ENCODE results near the gene FAM83E. TPM values are rescaled to one million over a fixed set of nuclear protein-coding genes. Genes with fewer than 3 reads are reported as not detected.

The FAM83E gene
- total RNA-seq, 1 experiment from 2014 or later, result 12.3 TPM

GRCh38 chr19:48629599-48630295 lies 14.9 kb upstream of the FAM83E start:
- DNase-seq, result no peak
- Histone ChIP-seq H3K9me2 (ENCODE audit: insufficient read depth) (no peaks in the 10 kb centered on the region), H3K36me3 (ENCODE audit: low read depth) (no peaks in the 10 kb centered on the region; the same call in 1 of the 2 replicates), H3K79me2 (ENCODE audit: low read depth) (no peaks in the 10 kb centered on the region; the same call in 1 of the 2 replicates), H3K27ac (no peak overlapping the region), H3K27me3 (ENCODE audit: insufficient read depth, low read depth) (no peaks in the 10 kb centered on the region), H4K20me1 (ENCODE audit: insufficient read depth) (no peaks in the 10 kb centered on the region), H2AFZ (no peak overlapping the region), H3F3A (ENCODE audit: insufficient read depth, low read depth) (peaks cover 77% of the 10 kb centered on the region), H3K9me3 (ENCODE audit: insufficient read depth, low read depth) (no peaks in the 10 kb centered on the region), H3K4me3 (no peak overlapping the region), H3K4me2 (no peak overlapping the region), H3K4me1 (replicated peaks; ENCODE audit: insufficient read depth) (peaks cover 39% of the 10 kb centered on the region)
- ChIA-PET POLR2A (ENCODE audit: unreplicated experiment) (interaction anchor here (0.5 kb wide), 1 partner anchor 11 kb away, joined by 9 read pairs; no protein-coding TSS in a partner anchor), CTCF (no interaction called here)
- intact Hi-C loops (cut with micrococcal nuclease; ENCODE audit: unreplicated experiment), result no loop called here
- no TSS peak for BruUV-seq (replicated peaks)
- TF ChIP-seq EZH2 (IDR thresholded peaks at IDR 0.05; ENCODE audit: low read depth) (no peak), CTCF (conservative IDR thresholded peaks at IDR 0.05) (no peak)

- Histone ChIP-seq H3K27me3 (ENCODE audit: insufficient read depth, low read depth) (no peaks in the 10 kb centered on the region), H3K4me2 (no peak overlapping the region), H3K79me2 (ENCODE audit: low read depth) (no peaks in the 10 kb centered on the region; the same call in 1 of the 2 replicates), H3K27ac (no peak overlapping the region), H3K4me3 (no peak overlapping the region), H3K9me2 (ENCODE audit: insufficient read depth) (no peaks in the 10 kb centered on the region), H3K4me1 (replicated peaks; ENCODE audit: insufficient read depth) (peaks cover 36% of the 10 kb centered on the region), H2AFZ (no peak overlapping the region), H4K20me1 (ENCODE audit: insufficient read depth) (no peaks in the 10 kb centered on the region), H3F3A (ENCODE audit: insufficient read depth, low read depth) (peaks cover 76% of the 10 kb centered on the region), H3K9me3 (ENCODE audit: insufficient read depth, low read depth) (no peaks in the 10 kb centered on the region), H3K36me3 (ENCODE audit: low read depth) (no peaks in the 10 kb centered on the region; the same call in 1 of the 2 replicates)
- POLR2A ChIA-PET (ENCODE audit: unreplicated experiment), result interaction anchor here (0.6 kb wide), 1 partner anchor 278 kb away, joined by 5 read pairs; no protein-coding TSS in a partner anchor
- BruUV-seq (replicated peaks), result no TSS peak
- CTCF ChIA-PET, result no interaction called here
- intact Hi-C loops (cut with micrococcal nuclease; ENCODE audit: unreplicated experiment), result no loop called here
- TF ChIP-seq EZH2 (IDR thresholded peaks at IDR 0.05; ENCODE audit: low read depth) (no peak), CTCF (conservative IDR thresholded peaks at IDR 0.05) (no peak)
- DNase-seq, result no peak
These were observed 14.4 kb upstream of the FAM83E start for GRCh38 chr19:48629297-48629598.

- BruUV-seq (replicated peaks), result no TSS peak
- peak overlapping the region; percentile 81; the same call in 1 of the 2 replicates for H3K27ac ChIP-seq
- H3K9me2 ChIP-seq (ENCODE audit: insufficient read depth), result no peaks in the 10 kb centered on the region
- H3K9me3 ChIP-seq (ENCODE audit: insufficient read depth, low read depth), result no peaks in the 10 kb centered on the region
- no peak overlapping the region for H3K4me3 ChIP-seq
- H3K36me3 ChIP-seq (ENCODE audit: low read depth), result no peaks in the 10 kb centered on the region; the same call in 1 of the 2 replicates
- no peaks in the 10 kb centered on the region; the same call in 1 of the 2 replicates for H3K79me2 ChIP-seq (ENCODE audit: low read depth)
- no peak for DNase-seq
- no peaks in the 10 kb centered on the region for H4K20me1 ChIP-seq (ENCODE audit: insufficient read depth)
- H3K4me1 ChIP-seq (replicated peaks; ENCODE audit: insufficient read depth), result peaks cover 31% of the 10 kb centered on the region
- H3F3A ChIP-seq (ENCODE audit: insufficient read depth, low read depth), result peaks cover 72% of the 10 kb centered on the region
- no peak overlapping the region for H2AFZ ChIP-seq
- H3K4me2 ChIP-seq, result 0 out of 2 replicates have a peak overlapping the region, but pooled peaks have one; percentile 11
- ChIA-PET POLR2A (ENCODE audit: unreplicated experiment) (interaction anchor here (0.6 kb wide), 1 partner anchor 278 kb away, joined by 5 read pairs; no protein-coding TSS in a partner anchor), CTCF (no interaction called here)
- no peak for TF ChIP-seq EZH2 (IDR thresholded peaks at IDR 0.05; ENCODE audit: low read depth)
- no peak for TF ChIP-seq CTCF (conservative IDR thresholded peaks at IDR 0.05)
- intact Hi-C loops (cut with micrococcal nuclease; ENCODE audit: unreplicated experiment), result no loop called here
- H3K27me3 ChIP-seq (ENCODE audit: insufficient read depth, low read depth), result no peaks in the 10 kb centered on the region
These were observed 13.8 kb upstream of the FAM83E start for GRCh38 chr19:48628486-48629296.

Data from PC-9 (cell line).